Activated CD4-positive, CD25-positive, alpha-beta regulatory T cell treated with anti-CD3 and anti-CD28 coated beads, Interleukin-2, amount 50 U/mL, for 72 hours (primary cell): ENCODE data around the gene DSCAML1.

ENCODE experiments used
- DNase-seq: peaks from one replicate; pipeline ENCODE4 v3.0.0; 2021

DSCAML1 gene

DNA sequence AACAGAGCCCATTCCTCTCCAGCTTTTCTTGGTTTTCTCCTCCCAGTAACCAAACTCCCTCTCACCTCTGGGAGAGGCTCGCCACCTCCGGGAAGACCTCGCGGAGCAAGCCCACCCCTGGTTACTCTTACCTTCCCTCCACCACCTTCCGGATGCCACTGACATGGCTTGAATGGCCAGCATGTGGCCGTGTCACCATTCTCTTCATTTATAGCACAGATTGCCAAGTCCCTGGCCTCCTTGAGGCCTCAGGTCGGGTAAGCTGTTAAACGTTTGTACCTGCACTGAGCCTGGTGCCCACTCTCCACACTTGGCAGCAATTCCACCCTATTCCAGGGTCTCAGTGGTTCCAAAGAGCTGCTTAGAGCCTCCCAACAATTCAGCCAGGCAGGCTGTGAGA lies 35.5 kb upstream of the DSCAML1 start:
- peak; percentile 9 for DNase-seq

DNA sequence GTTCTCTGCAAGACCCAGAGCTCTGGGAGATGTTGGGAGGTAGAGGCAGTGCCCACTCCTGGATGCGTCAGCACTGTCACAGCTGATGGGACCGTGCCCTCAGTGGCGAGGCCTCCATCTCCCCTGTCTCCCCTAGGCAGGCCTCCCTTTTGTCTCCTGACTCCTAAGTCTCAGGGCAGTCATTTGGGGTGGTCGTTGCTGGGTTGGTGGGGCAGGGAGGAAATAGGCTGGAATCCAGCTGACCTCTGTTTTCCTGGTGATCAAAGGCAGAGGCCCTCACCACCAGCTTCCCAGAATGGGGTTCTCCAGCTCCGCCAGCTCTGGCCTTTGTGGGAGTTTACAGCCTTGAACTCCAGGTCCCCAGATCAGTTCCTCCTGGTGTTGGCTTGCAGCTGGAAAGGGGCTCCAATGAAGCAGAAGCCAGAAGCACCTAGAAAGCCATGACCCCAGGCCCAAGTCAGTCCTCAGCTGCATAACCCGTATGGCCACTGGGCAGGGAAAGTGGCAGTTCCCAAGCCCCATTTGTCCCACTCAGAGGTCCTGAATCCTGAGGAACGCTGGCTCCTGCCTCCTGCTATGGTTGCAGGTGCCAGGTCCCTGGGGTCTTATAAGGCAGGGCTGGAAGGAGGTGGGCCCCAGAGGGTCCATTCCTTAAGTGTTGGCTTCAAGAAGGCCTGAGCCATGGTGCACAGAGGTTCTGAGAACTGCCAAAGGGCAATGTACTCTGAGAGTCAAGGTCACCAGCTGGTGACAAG lies 34.8 kb upstream of the DSCAML1 start:
- DNase-seq: peak; percentile 15

- DNase-seq: peak; percentile 29
Observed at GRCh38 chr11:117830674-117831351, 33.8 kb upstream of the DSCAML1 start.

- DNase-seq: no peak
Observed at GRCh38 chr11:117830072-117830471, 33.1 kb upstream of the DSCAML1 start.

DNA sequence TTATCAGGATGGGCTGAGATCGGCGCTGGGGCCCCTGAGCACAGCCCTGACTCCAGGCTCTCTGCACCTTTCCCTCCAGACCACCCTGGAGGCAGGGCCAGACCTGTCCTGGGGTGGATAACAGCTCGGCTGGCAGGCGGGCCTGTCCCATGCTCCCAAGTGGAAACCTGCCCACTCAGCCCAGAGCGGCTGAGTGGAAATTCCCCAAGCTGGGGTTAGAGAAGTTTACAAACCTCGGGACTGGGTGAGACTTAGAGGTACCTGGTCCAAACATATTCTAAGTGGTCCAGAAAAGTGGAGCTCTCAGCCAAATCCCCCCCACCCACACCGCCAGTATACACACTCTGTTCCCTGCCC lies 32.3 kb upstream of the DSCAML1 start:
- peak; percentile 30 for DNase-seq

GRCh38 chr11:117828611-117829368 lies 31.8 kb upstream of the DSCAML1 start:
- DNase-seq: peak; percentile 66

- DNase-seq: no peak
Observed at GRCh38 chr11:117827521-117828511, 30.8 kb upstream of the DSCAML1 start.

GRCh38 chr11:117826832-117827231 lies 29.8 kb upstream of the DSCAML1 start:
- no peak for DNase-seq

GRCh38 chr11:117826190-117826570 lies 29.2 kb upstream of the DSCAML1 start:
- DNase-seq: peak; percentile 19

GRCh38 chr11:117825538-117826189 lies 28.6 kb upstream of the DSCAML1 start:
- DNase-seq: peak; percentile 24

GRCh38 chr11:117824571-117825537 lies 27.8 kb upstream of the DSCAML1 start, which contains the start of gene FXYD2:
Gene FXYD2 (minus strand): TSS chr11:117824744. CDS start chr11:117824678, 66 bp downstream.
- DNase-seq: peak; percentile 24

GRCh38 chr11:117823946-117824420 lies 27.0 kb upstream of the DSCAML1 start:
- peak; percentile 36 for DNase-seq

DNA sequence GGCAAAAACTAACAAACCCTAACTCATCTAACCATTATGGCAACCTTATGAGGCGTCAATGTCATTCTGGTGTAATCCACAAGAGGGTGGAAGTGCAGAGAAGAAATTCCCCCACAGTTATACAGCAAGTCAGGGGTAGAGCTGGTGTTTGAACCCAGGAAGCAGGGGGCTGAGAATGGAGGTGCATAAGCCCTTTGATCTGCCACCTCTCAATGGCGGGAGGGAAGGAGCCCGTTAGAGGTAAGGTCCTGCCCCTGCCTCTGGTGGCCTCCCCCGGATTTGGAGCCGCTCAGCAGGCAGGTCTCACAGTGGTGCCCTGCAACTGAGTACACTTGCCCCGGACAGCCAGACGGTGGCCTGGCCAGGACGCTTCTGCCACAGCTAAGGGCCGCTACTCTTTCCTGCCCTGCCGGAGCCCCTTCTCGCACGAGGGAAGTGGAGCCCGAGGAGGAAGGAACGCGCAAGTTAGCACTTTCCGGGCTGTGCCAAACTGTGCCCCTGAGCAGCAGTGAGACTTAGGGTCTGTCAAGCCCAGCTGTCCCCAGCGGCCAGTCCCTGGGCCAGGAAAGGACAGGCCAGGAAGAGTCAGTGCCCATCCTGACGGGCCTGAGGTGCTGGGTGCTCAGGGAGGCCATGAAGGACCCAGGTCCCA lies 26.4 kb upstream of the DSCAML1 start:
- DNase-seq: peak; percentile 40

GRCh38 chr11:117822074-117823033 lies 25.3 kb upstream of the DSCAML1 start:
- DNase-seq: peak; percentile 57

DNA sequence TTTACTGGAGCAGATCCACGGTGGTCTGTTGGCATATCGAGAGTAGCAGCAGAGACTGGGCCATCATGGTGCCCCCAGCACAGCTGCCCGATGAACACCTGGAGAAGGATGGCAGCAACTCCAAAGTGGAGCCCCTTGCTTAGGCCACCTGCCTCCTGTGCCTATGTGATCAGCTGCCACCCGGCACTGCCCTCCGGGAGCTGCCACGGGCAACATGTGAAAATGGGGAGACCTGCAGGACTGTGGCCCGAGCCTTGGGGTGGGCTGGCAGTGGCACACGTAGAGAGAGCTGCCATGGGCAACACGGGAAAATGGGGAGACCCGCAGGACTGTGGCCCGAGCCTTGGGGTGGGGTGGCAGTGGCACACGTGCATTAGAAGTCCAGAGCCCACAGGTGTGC lies 24.4 kb upstream of the DSCAML1 start:
- DNase-seq: no peak

DNA sequence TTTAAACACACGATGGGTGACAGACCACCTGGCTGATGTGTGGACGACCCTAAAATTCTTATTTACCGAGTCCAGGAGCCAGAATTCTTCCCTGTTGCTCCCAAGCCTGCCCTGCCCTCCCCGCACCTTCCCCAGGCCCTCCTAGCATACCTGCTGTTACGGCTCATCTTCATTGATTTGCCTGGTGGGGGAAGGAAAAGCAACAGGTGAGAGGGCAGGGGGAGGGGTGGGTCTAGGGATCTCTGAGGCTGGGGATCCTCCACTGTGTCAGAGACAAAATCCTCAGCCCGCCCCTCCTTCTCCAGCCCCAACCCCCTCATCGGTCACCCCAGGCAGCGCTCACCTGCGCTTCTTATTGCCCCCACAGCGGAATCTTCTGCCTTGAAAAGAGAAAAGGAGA lies 23.5 kb upstream of the DSCAML1 start:
- DNase-seq: no peak

- DNase-seq: no peak
Observed at GRCh38 chr11:117820071-117820470, 23.1 kb upstream of the DSCAML1 start.
